Subcutaneous adipose tissue (tissue), 4 donors: ENCODE data around the gene SLC7A14. TPM values are rescaled to one million over a fixed set of nuclear protein-coding genes. Genes with fewer than 3 reads are reported as not detected.

Experiments
- CTCF ChIP-seq: fragments of 450-650 bp; IDR thresholded peaks from one replicate; pipeline ENCODE4 v1.5.1; 2016; ENCODE audit warnings: low read depth, mild to moderate bottlenecking, control low read depth, antibody characterized with exemption, moderate library complexity
- total RNA-seq, 4 donors: library from RNA; depleted of rRNA; stranded (reverse); fragments of >200 nt; gene quantifications; one replicate each; pipeline ENCODE4 v1.1.0, GENCODE V29; 2016

Gene SLC7A14
- total RNA-seq, 4 donors from 2014 or later, result not detected

DNA sequence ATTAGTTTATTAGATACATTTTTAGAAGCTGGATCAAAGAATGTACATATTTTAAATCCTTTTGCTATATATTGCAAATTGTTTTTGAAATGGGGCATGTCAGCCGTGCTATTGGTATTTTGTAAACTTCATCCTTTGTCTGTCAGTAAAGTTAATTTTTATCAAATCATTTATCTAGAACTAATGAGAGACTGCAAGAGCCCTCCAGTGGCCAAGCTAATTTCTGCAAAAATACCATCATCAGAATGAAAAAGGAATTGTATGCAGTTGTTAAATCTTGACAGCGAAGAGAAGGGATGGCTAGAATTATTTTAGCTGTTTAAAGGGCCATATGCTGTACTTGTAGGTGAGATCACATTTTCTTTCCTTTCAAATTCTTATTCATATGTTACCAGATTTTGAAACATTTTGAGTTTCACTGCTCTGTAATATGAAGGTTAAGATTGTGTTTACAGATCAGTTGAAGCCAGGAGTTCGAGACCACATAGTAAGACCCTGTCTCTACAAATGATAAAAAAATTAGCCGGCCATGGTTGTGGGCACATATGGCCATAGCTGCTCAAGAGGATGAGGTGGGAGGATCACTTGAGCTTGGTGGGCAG lies 175.3 kb downstream of the SLC7A14 start:
- TF ChIP-seq CTCF, result no peak

Other genes starting within 250 kb of the SLC7A14 start
- 10 to 100 TPM; 31.1 to 49.4 (median 33.3) TPM for gene SKIL, start 228.4 kb downstream of the SLC7A14 start, total RNA-seq
- gene CLDN11, start 167.2 kb downstream of the SLC7A14 start, total RNA-seq, result 10 to 100 TPM in 1 of 4 donors, 1 to 10 TPM in 3; 4.4 to 18.1 (median 6.7) TPM